ENCODE measurements around the gene MADD. TPM values are rescaled to one million over a fixed set of nuclear protein-coding genes. Genes with fewer than 3 reads are reported as not detected.

MADD gene
- total RNA-seq, 2 experiments from 2014 or later = 55.7 to 61.2 TPM

DNA sequence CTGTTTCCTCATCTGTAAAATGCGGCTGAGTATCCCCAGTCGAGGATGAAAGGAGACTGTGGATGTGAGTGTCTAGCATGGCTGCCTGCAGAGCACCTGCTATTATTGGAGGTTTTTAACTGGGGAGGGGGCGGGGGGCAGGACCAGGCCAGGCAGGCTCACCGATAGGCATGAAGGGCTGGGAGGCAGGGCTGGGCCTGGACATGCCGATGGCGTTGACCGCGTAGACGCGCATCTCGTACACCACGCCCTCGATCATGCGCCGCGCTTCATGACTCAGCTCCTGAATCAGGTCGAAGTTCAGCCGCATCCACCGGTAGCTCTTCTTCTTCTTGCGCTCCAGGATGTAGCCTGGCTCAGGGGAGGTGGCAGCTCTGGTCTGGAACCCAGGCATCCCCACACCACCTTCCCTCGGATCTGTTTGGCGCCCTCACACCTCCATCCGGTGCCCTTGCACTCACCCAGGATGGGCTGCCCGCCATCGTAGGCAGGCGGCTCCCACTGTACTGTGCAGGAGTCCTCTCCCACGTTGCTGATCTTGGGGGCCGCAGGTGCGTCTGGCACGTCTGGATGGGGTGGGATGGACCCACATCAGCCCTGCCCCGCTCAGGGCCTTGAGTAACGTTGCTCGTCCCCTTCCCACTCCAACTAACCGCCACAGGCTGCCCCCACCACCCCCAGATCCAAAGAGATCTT, 67.4 kb downstream of the MADD start:
- no peaks in the 10 kb centered on the region for H3K27me3 Mint-ChIP-seq
- H3K36me3 Mint-ChIP-seq (ENCODE audit: low read depth) = no peaks in the 10 kb centered on the region
- TF ChIP-seq CTCF (IDR thresholded peaks at IDR 0.05) = no peak
- ChIA-PET CTCF (no interaction called here), POLR2A (no interaction called here)
- no peak overlapping the region for H3K27ac Mint-ChIP-seq
- no peak for DNase-seq
- H3K4me1 Mint-ChIP-seq (ENCODE audit: low read depth) = no peaks in the 10 kb centered on the region
- no peaks in the 10 kb centered on the region for H3K9me3 Mint-ChIP-seq
- H3K4me3 Mint-ChIP-seq = no peak overlapping the region
- no peak for ATAC-seq
- intact Hi-C loops (cut with micrococcal nuclease) = no loop called here

DNA sequence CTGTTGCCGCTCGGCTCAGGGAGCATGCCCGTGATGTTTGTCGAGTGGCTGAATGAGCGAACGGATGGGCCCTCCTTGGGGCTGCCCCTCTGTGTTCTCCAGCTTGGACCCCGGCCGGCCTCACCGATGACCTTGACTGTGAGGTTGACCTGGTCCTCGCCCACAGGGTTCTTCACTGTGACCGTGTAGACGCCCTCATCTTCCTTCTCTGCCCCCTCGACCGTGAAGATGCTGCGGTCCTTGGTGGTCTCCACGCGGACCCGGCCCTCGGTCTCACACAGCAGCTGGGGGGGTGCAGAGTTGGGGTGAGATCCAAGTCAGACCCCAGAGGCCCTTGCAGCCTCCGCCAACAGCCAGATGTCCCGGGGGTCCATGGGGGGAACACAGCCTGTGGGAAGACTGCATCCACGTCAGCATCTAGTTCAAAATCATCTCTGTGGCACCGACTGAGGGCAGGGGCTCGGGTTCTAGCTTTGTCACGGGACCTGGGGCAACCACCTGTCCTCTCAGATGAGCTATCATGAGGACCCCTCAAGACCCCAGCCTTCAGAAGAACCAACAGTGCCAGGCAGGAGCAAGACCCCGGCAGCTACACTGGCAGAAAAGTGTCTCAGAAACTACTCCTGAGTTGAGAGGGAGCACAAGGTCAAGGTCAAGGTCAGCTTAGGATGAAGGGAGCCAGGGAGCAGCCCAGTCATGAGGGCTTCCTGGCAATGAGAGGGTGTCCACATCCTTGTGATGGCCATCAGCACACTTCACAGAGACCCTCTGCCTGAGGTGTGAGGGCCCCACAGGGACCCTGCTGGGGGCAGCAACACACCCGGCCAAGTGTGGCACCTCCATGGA, 68.7 kb downstream of the MADD start:
- CTCF ChIA-PET = no interaction called here
- Mint-ChIP-seq H3K36me3 (ENCODE audit: low read depth) (no peaks in the 10 kb centered on the region), H3K4me3 (no peak overlapping the region), H3K27me3 (no peaks in the 10 kb centered on the region), H3K4me1 (ENCODE audit: low read depth) (no peaks in the 10 kb centered on the region), H3K9me3 (no peaks in the 10 kb centered on the region), H3K27ac (no peak overlapping the region)
- no peak for ATAC-seq
- intact Hi-C loops (cut with micrococcal nuclease) = no loop called here
- no peak for TF ChIP-seq CTCF (IDR thresholded peaks at IDR 0.05)
- no peak for DNase-seq
- POLR2A ChIA-PET = no interaction called here

DNA sequence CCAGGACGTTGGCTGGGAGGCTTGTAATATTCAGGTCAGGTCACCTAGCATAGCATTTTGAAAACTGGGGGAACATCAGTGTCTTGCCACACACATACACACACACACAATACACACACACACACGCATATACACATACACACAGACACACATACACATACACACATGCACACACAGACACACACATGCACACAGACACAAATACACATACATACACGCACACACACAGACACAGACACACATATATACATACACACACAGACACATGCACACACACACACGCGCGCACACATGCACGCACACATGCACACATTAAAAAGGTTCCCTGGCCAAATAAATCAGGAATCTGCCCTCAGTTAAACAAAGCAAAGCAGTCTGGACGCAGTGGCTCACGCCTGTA, 70.1 kb downstream of the MADD start:
- no peak for TF ChIP-seq CTCF (IDR thresholded peaks at IDR 0.05)
- Mint-ChIP-seq H3K27ac (no peak overlapping the region), H3K9me3 (no peaks in the 10 kb centered on the region), H3K27me3 (no peaks in the 10 kb centered on the region), H3K4me3 (no peak overlapping the region), H3K4me1 (ENCODE audit: low read depth) (no peaks in the 10 kb centered on the region), H3K36me3 (ENCODE audit: low read depth) (no peaks in the 10 kb centered on the region)
- ATAC-seq (no peak), DNase-seq (no peak)
- ChIA-PET POLR2A (no interaction called here), CTCF (no interaction called here)
- intact Hi-C loops (cut with micrococcal nuclease) = no loop called here

DNA sequence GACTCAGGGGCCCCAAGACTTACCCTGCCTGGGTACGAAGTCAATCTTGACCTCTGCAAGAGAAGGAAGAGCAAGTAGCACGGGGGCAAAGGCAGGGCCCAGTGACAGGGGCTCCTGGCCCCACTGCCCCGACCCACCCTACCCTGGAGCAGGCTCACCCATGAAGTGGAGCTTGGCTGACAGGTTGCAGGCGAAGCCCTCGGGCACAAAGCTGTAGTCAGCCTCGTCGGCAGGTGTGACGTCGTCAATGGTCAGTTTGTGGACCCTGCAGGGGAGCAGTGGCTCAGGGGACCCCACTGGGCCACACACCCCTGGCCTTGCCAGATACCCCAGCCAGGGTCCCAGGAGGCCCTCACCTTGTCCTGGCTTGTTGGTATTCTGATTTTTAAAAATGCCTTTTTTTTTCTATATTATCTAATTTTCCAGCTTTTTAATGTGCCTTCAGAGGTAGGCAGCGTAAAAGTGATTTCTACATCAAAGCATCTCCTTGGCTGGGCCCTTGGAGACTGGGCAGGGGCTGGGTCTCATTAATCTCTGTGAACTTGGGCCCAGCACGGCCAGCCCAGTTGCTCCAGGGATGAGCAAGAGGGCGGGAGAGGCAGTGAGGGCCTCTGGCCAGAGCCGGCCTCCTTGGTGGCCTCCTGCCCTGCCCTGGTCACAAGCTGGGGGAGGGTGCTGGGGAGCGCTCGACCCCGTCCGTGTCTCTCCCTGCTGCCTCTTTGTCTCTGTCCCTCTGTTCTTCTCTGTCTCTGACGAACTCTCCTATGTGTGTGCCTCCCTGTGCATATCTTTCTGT, 71.2 kb downstream of the MADD start:
- H3K9me3 Mint-ChIP-seq = no peaks in the 10 kb centered on the region
- POLR2A ChIA-PET = interaction anchor here (0.6 kb wide), 2 partner anchors 405 to 524 kb away, joined by 3 read pairs; no protein-coding TSS in a partner anchor
- H3K36me3 Mint-ChIP-seq (ENCODE audit: low read depth) = no peaks in the 10 kb centered on the region
- intact Hi-C loops (cut with micrococcal nuclease) = no loop called here
- H3K27ac Mint-ChIP-seq = no peak overlapping the region
- H3K27me3 Mint-ChIP-seq = no peaks in the 10 kb centered on the region
- ATAC-seq (no peak), DNase-seq (no peak)
- no peak for TF ChIP-seq CTCF (IDR thresholded peaks at IDR 0.05)
- H3K4me1 Mint-ChIP-seq (ENCODE audit: low read depth) = no peaks in the 10 kb centered on the region
- no peak overlapping the region for H3K4me3 Mint-ChIP-seq
- CTCF ChIA-PET = no interaction called here

Data from activated CD8-positive, alpha-beta T cell treated with anti-CD3 and anti-CD28 coated beads for 36 hours (primary cell).